HCT116 (cell line): Measurements from ENCODE around the gene PPIF.

ENCODE experiments used
- CTCF ChIP-seq, 3 experiments: fragments of 200-600 bp in 1 of 3; sonication (generic) in 1 of 3; IDR thresholded peaks in 2 of 3; conservative IDR thresholded peaks in 1 of 3; 2 replicates each; pipeline ENCODE4 v1.5.1; 2012 to 2017; ENCODE audit warnings: low read depth in 2 of 3, low read length in 2 of 3, antibody characterized with exemption in 1 of 3, borderline replicate concordance in 1 of 3, control low read depth in 1 of 3, mild to moderate bottlenecking in 1 of 3, mixed read lengths in 1 of 3, mixed run types in 1 of 3, moderate library complexity in 1 of 3; ENCODE audit not compliant: insufficient read depth in 1 of 3
- EZH2phosphoT487 ChIP-seq: fragments of 200-600 bp; IDR thresholded peaks from 2 replicates; pipeline ENCODE4 v1.6.1; 2018; ENCODE audit warnings: antibody characterized with exemption, borderline replicate concordance
- JUND ChIP-seq: IDR thresholded peaks from 2 replicates; pipeline ENCODE4 v1.6.1; 2012
- POLR2A ChIP-seq: IDR thresholded peaks from 2 replicates; pipeline ENCODE4 v1.7.0; 2011; ENCODE audit warnings: borderline replicate concordance; ENCODE audit not compliant: insufficient read depth, insufficient read length; ENCODE audit errors: extremely low read depth
- POLR2AphosphoS5 ChIP-seq: IDR thresholded peaks from 2 replicates; pipeline ENCODE4 v1.6.1; 2011; ENCODE audit warnings: mild to moderate bottlenecking, low read depth, low read length, moderate library complexity
- SP1 ChIP-seq: IDR thresholded peaks from 2 replicates; pipeline ENCODE4 v1.6.1; 2012; ENCODE audit warnings: low read depth
- ZNF274 ChIP-seq: fragments of 200-500 bp; sonication (Bioruptor generic); IDR thresholded peaks from 2 replicates; pipeline ENCODE4 v1.6.1; 2014; ENCODE audit warnings: mild to moderate bottlenecking, low read depth, low read length, inconsistent platforms

- TF ChIP-seq CTCF (IDR thresholded peaks at IDR 0.05 in 2 of 3, conservative IDR thresholded peaks at IDR 0.05 in 1 of 3; ENCODE audit: borderline replicate concordance in 1 of 3, insufficient read depth in 1 of 3, low read depth in 2 of 3, low read length in 2 of 3) = no peak
- TF ChIP-seq ZNF274 = no peak
- no peak for TF ChIP-seq POLR2A
- TF ChIP-seq SP1 = no peak
- TF ChIP-seq POLR2AphosphoS5 = no peak
- TF ChIP-seq EZH2phosphoT487 = no peak
- no peak for TF ChIP-seq JUND
These were observed 20.7 kb upstream of the PPIF start for GRCh38 chr10:79326361-79327089.
